ENCODE results near the gene LMO7. TPM values are rescaled to one million over a fixed set of nuclear protein-coding genes. Genes with fewer than 3 reads are reported as not detected.

Gene LMO7
- polyA plus RNA-seq, 1 experiment = 149 TPM

DNA sequence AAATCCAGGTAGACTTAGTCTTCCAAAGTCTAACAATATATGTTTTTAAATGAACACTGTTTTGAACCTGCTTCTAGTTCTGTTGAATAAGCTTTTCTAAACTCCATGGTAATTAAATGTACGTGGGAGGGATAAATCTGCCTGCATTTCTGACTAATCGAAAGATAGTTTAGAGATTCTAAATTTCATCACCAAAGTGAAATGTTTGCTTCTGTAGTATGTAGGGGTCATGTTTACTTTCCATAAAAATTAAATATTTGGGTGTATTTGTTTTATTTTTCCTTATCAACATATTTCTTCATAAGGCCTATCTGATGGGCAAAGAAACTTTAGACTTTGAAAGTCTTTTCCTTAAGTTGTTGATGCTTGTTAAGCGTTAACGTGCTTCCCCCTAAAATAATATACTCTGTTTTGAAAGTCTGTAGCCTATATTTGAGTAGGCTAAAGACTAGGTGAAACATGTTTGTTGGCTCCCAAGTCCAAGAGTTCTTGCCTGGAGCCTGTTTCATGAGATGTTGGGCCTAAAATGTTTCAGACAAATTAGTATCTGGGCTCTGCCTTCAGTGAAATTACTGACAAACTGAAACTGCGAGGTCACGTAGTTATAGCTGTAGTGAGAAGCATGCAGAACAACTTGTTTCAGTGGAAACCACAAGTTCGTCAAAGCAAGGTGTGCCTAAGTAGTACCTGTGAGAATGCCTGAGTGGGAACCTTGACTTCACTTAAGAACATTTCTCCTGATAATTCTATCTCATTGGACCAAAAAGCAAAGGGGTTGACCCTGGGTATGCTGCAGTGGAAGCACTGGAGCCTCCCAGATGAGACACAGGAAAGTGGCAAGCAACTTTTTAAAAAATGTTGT lies 126.2 kb downstream of the LMO7 start:
- no peak for TF ChIP-seq CTCF (IDR thresholded peaks at IDR 0.05; ENCODE audit: insufficient read depth, low read depth, low read length)
- CTCF ChIA-PET = interaction anchor here (1.3 to 3.3 kb wide), 2 partner anchors 28 to 67 kb away, joined by 3 to 11 read pairs; no protein-coding TSS in a partner anchor
- no peak for DNase-seq (ENCODE audit: low read depth)
- Histone ChIP-seq H3K36me3 (ENCODE audit: control insufficient read depth, insufficient read depth, low read length) (peaks cover 12% of the 10 kb centered on the region), H3K4me3 (ENCODE audit: low read depth, low read length) (no peak overlapping the region), H3K27me3 (ENCODE audit: control insufficient read depth, insufficient read depth, low read length) (no peaks in the 10 kb centered on the region)
- POLR2A ChIA-PET = no interaction called here

GRCh38 chr13:75762955-75763354 lies 126.8 kb downstream of the LMO7 start:
- TF ChIP-seq CTCF (IDR thresholded peaks at IDR 0.05; ENCODE audit: insufficient read depth, low read depth, low read length) = no peak
- H3K27me3 ChIP-seq (ENCODE audit: control insufficient read depth, insufficient read depth, low read length) = no peaks in the 10 kb centered on the region
- no peak for DNase-seq (ENCODE audit: low read depth)
- CTCF ChIA-PET = interaction anchor here (1.5 to 3.3 kb wide), 2 partner anchors 67 kb away, joined by 8 to 11 read pairs; no protein-coding TSS in a partner anchor
- POLR2A ChIA-PET = no interaction called here
- H3K36me3 ChIP-seq (ENCODE audit: control insufficient read depth, insufficient read depth, low read length) = peaks cover 12% of the 10 kb centered on the region
- no peak overlapping the region for H3K4me3 ChIP-seq (ENCODE audit: low read depth, low read length)

DNA sequence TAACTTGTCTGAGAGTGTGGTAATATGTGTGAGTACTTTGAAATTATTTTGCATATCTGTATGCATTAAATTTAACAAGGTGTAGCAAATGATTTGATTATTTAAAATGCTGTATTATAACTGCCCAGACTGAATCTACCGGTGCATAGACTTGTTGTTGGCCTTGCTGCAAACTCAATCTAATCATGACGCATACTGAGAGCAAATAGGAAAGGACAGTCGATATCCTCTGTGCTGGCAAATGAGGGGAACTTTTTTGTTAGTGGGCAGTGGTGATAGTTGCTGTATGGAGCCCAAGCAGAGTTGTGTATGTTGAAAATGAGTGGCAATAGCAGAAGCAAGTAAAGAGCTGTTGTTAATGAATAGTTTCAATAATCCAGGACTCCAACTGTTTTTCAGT lies 127.4 kb downstream of the LMO7 start:
- no peak overlapping the region for H3K4me3 ChIP-seq (ENCODE audit: low read depth, low read length)
- no peak for TF ChIP-seq CTCF (IDR thresholded peaks at IDR 0.05; ENCODE audit: insufficient read depth, low read depth, low read length)
- CTCF ChIA-PET = interaction anchor here (1.5 kb wide), 1 partner anchor 68 kb away, joined by 8 read pairs; no protein-coding TSS in a partner anchor
- DNase-seq (ENCODE audit: low read depth) = no peak
- H3K36me3 ChIP-seq (ENCODE audit: control insufficient read depth, insufficient read depth, low read length) = peaks cover 12% of the 10 kb centered on the region
- no peaks in the 10 kb centered on the region for H3K27me3 ChIP-seq (ENCODE audit: control insufficient read depth, insufficient read depth, low read length)
- POLR2A ChIA-PET = no interaction called here

GRCh38 chr13:75764251-75764925 lies 128.3 kb downstream of the LMO7 start:
- no peak for DNase-seq (ENCODE audit: low read depth)
- ChIA-PET POLR2A (no interaction called here), CTCF (interaction anchor here (1.5 kb wide), 1 partner anchor 69 kb away, joined by 8 read pairs; no protein-coding TSS in a partner anchor)
- Histone ChIP-seq H3K4me3 (ENCODE audit: low read depth, low read length) (no peak overlapping the region), H3K36me3 (ENCODE audit: control insufficient read depth, insufficient read depth, low read length) (peaks cover 10% of the 10 kb centered on the region), H3K27me3 (ENCODE audit: control insufficient read depth, insufficient read depth, low read length) (no peaks in the 10 kb centered on the region)
- TF ChIP-seq CTCF (IDR thresholded peaks at IDR 0.05; ENCODE audit: insufficient read depth, low read depth, low read length) = no peak

DNA sequence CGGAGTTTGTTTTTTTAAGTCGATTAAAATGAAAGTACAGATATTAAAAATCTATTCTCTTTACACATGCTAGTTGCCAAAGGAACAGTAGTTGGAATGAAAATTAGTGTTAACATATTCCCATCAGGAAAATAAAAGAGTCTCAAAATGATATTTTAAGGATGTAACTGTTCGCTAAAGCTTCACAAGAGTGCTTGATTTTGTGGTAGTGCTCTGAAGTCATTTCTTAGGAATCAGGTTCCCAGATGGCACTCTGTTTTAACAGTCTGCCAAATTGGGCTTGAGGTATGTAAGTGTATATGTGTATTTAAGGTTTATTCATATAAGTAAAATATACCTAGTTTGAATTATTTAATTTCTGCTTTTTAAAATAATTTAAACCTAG lies 128.8 kb downstream of the LMO7 start:
- no peak for DNase-seq (ENCODE audit: low read depth)
- no peak overlapping the region for H3K4me3 ChIP-seq (ENCODE audit: low read depth, low read length)
- no peak for TF ChIP-seq CTCF (IDR thresholded peaks at IDR 0.05; ENCODE audit: insufficient read depth, low read depth, low read length)
- H3K36me3 ChIP-seq (ENCODE audit: control insufficient read depth, insufficient read depth, low read length) = peaks cover 10% of the 10 kb centered on the region
- no peaks in the 10 kb centered on the region for H3K27me3 ChIP-seq (ENCODE audit: control insufficient read depth, insufficient read depth, low read length)
- ChIA-PET CTCF (no interaction called here), POLR2A (no interaction called here)
